Endothelial cell of umbilical vein (primary cell): ENCODE data around the gene LCN2. TPM values are rescaled to one million over a fixed set of nuclear protein-coding genes. Genes with fewer than 3 reads are reported as not detected.

Experiments
- BruUV-seq: library from RNA; stranded (reverse); fragments of 400-500 nt; replicated peaks from 2 replicates; lab custom pipeline; 2021; lab: Mats Ljungman, UMichigan
- CTCF ChIA-PET: fragments of 300-600, 350-600 bp; sonication (Branson Sonifier 250); formaldehyde crosslinking; loops from one replicate; lab custom pipeline; 2021; ENCODE audit warnings: antibody characterized with exemption, inconsistent platforms; lab: Charles Lee
- POLR2A ChIA-PET: fragments of 300-600, 350-600 bp; sonication (Branson Sonifier 250); formaldehyde crosslinking; loops from one replicate; lab custom pipeline; 2021; ENCODE audit warnings: antibody characterized with exemption, inconsistent platforms; lab: Charles Lee
- DNase-seq: peaks from one replicate; pipeline ENCODE4 v3.0.0-alpha.2; 2011; ENCODE audit warnings: low read depth, low spot score
- FAIRE-seq: peaks from 2 replicates; lab custom pipeline; 2011; peaks lifted over from hg19 to GRCh38; lab: Jason Lieb, UNC
- H2AFZ ChIP-seq: 2 replicates; pipeline ENCODE4 v1.6.0; 2012; ENCODE audit warnings: low read depth, low read length, control low read depth, inconsistent platforms
- H3K27ac ChIP-seq: 2 replicates; pipeline ENCODE4 v1.5.1; 2011; ENCODE audit warnings: low read depth, mild to moderate bottlenecking, control low read depth, low read length, moderate library complexity; ENCODE audit not compliant: insufficient read depth
- H3K27me3 ChIP-seq, 2 experiments: 2 replicates each; pipeline versions ENCODE4 v1.6.0 to v1.6.1; 2011; ENCODE audit warnings: low read length in 2 of 2, mixed read lengths in 1 of 2; ENCODE audit not compliant: control insufficient read depth in 2 of 2, insufficient read depth in 2 of 2
- H3K36me3 ChIP-seq, 2 experiments: 2 replicates in 1 of 2; 3 replicates in 1 of 2; pipeline ENCODE4 v1.5.1; 2011; ENCODE audit warnings: low read length in 2 of 2, mild to moderate bottlenecking in 1 of 2, moderate library complexity in 1 of 2; ENCODE audit not compliant: control insufficient read depth in 2 of 2, insufficient read depth in 2 of 2; ENCODE audit errors: extremely low read depth in 1 of 2
- H3K4me1 ChIP-seq: 3 replicates; pipeline ENCODE4 v1.5.1; 2011; ENCODE audit warnings: mild to moderate bottlenecking, low read length; ENCODE audit not compliant: control insufficient read depth, insufficient read depth; ENCODE audit errors: extremely low read depth
- H3K4me2 ChIP-seq: 2 replicates; pipeline ENCODE4 v1.6.1; 2011; ENCODE audit warnings: low read length, control low read depth, mixed read lengths; ENCODE audit not compliant: insufficient read depth
- H3K4me3 ChIP-seq, 3 experiments: fragments of 200-600 bp in 1 of 3; sonication (generic), shearing (Covaris generic) in 1 of 3; replicated peaks in 1 of 3; 2 replicates each; pipeline ENCODE4 v1.5.1; 2011 to 2016; ENCODE audit warnings: control low read depth in 3 of 3, low read length in 3 of 3, mild to moderate bottlenecking in 2 of 3, inconsistent platforms in 1 of 3, low read depth in 1 of 3, moderate library complexity in 1 of 3; ENCODE audit not compliant: insufficient read depth in 1 of 3
- H3K79me2 ChIP-seq: 2 replicates; pipeline ENCODE4 v1.6.0; 2012; ENCODE audit warnings: low read length, inconsistent platforms; ENCODE audit not compliant: control insufficient read depth, insufficient read depth
- H3K9ac ChIP-seq: replicated peaks from 2 replicates; pipeline ENCODE3; 2011; ENCODE audit warnings: low read length, control low read depth; ENCODE audit not compliant: insufficient read depth; ENCODE audit errors: extremely low read depth
- H3K9me1 ChIP-seq: replicated peaks from 3 replicates; pipeline ENCODE4 v1.6.0; 2011; ENCODE audit warnings: mild to moderate bottlenecking, low read length; ENCODE audit not compliant: control insufficient read depth, insufficient read depth; ENCODE audit errors: extremely low read depth
- H3K9me3 ChIP-seq: replicated peaks from 2 replicates; pipeline ENCODE4 v1.5.1; 2012; ENCODE audit warnings: low read length, inconsistent platforms; ENCODE audit not compliant: control insufficient read depth, insufficient read depth
- H4K20me1 ChIP-seq: replicated peaks from 2 replicates; pipeline ENCODE3; 2011; ENCODE audit warnings: mild to moderate bottlenecking, low read length; ENCODE audit not compliant: control insufficient read depth, insufficient read depth; ENCODE audit errors: extremely low read depth
- CTCF ChIP-seq, 2 donors: IDR thresholded peaks; 1 replicate in 1 of 2; 2 replicates in 1 of 2; pipeline ENCODE4 v1.5.1; 2011; ENCODE audit warnings: low read length in 2 of 2, mild to moderate bottlenecking in 2 of 2, moderate library complexity in 2 of 2, control low read depth in 1 of 2, inconsistent platforms in 1 of 2, low read depth in 1 of 2; ENCODE audit not compliant: insufficient read depth in 1 of 2; ENCODE audit errors: extremely low read depth in 1 of 2
- EZH2 ChIP-seq: IDR thresholded peaks from 2 replicates; pipeline ENCODE4 v1.6.1; 2012; ENCODE audit warnings: borderline replicate concordance, low read depth, mild to moderate bottlenecking, moderate library complexity, low read length, inconsistent platforms; ENCODE audit not compliant: severe bottlenecking
- FOS ChIP-seq: IDR thresholded peaks from 2 replicates; pipeline ENCODE4 v1.6.1; 2011; ENCODE audit warnings: mild to moderate bottlenecking, low read length, moderate library complexity, borderline replicate concordance; ENCODE audit not compliant: insufficient read depth
- GATA2 ChIP-seq: IDR thresholded peaks from 2 replicates; pipeline ENCODE4 v1.7.0; 2011; ENCODE audit warnings: low read depth, mild to moderate bottlenecking, moderate library complexity, mixed read lengths, low read length; ENCODE audit not compliant: insufficient read length, insufficient read depth
- JUN ChIP-seq: IDR thresholded peaks from 2 replicates; pipeline ENCODE4 v1.6.1; 2011; ENCODE audit warnings: borderline replicate concordance, low read depth; ENCODE audit not compliant: insufficient read length, insufficient read depth
- MAX ChIP-seq: IDR thresholded peaks from 2 replicates; pipeline ENCODE4 v1.6.1; 2011; ENCODE audit not compliant: insufficient read depth, insufficient read length
- MYC ChIP-seq: IDR thresholded peaks from one replicate; pipeline ENCODE4 v1.6.1; 2011; ENCODE audit warnings: mild to moderate bottlenecking, low read depth, low read length
- POLR2A ChIP-seq: IDR thresholded peaks from 2 replicates; pipeline ENCODE4 v1.6.1; 2012; ENCODE audit warnings: low read depth, mild to moderate bottlenecking, control low read depth, low read length
- POLR2AphosphoS5 ChIP-seq: IDR thresholded peaks from 2 replicates; pipeline ENCODE4 v1.6.1; 2012; ENCODE audit warnings: low read depth, mild to moderate bottlenecking, control low read depth, low read length, moderate library complexity; ENCODE audit not compliant: insufficient read depth
- dilution Hi-C: fragments of 300-500 bp; cut with MboI; formaldehyde crosslinking; loops from one replicate; pipeline ENCODE4 v1.15.0; 2019; ENCODE audit warnings: low sequenced_read_pairs; ENCODE audit not compliant: extremely low pct_ligation_motif_present
- intact Hi-C: fragments of 100-400 bp; cut with micrococcal nuclease; formaldehyde crosslinking; loops from one replicate; pipeline ENCODE4 v1.10.0; 2022
- polyA plus RNA-seq, 4 experiments: library from polyadenylated mRNA; depleted of rRNA in 3 of 4; stranded (reverse) in 3 of 4; unstranded in 1 of 4; fragments of >200 nt; gene quantifications; 2 replicates each; pipeline versions ENCODE4 v1.2.1 to v1.2.3, GENCODE V29; 2011 to 2012; ENCODE audit warnings: missing spikeins in 1 of 4
- total RNA-seq: library from RNA; stranded (reverse); gene quantifications from 2 replicates; pipeline ENCODE4 v1.2.3, GENCODE V29; 2021

The LCN2 gene
- total and polyA plus RNA-seq, 2 donors (not counting 3 experiments of a cell fraction or from before 2014, with no cell fraction given): not detected

- POLR2A ChIA-PET: interaction anchor here (0.5 kb wide), 1 partner anchor 176 kb away, joined by 3 read pairs; no protein-coding TSS in a partner anchor
- no TSS peak for BruUV-seq
- no peak for FAIRE-seq
Observed at GRCh38 chr9:128124451-128124850, 24.8 kb upstream of the LCN2 start.

More at GRCh38 chr9:128124451-128124850, 24.8 kb upstream of the LCN2 start:
- no peak overlapping the region for H3K27ac ChIP-seq
- no peak overlapping the region for H2AFZ ChIP-seq
- no peak for DNase-seq
- H3K4me2 ChIP-seq: no peak overlapping the region
- no peaks in the 10 kb centered on the region for H4K20me1 ChIP-seq
- no peak overlapping the region for H3K4me3 ChIP-seq
- peaks cover 0 to 16% of the 10 kb centered on the region in 2 experiments for H3K36me3 ChIP-seq
- H3K27me3 ChIP-seq: no peaks in the 10 kb centered on the region
- TF ChIP-seq POLR2A: no peak
- no peak for TF ChIP-seq EZH2
- TF ChIP-seq MAX: no peak
- no peak for TF ChIP-seq MYC
- TF ChIP-seq GATA2: no peak
- TF ChIP-seq POLR2AphosphoS5: no peak
- TF ChIP-seq CTCF (IDR thresholded peaks at IDR 0.05; ENCODE audit: extremely low read depth in 1 of 2, insufficient read depth in 1 of 2, low read depth in 1 of 2, low read length in 2 of 2): no peak
- no peak for TF ChIP-seq FOS
- no peak for TF ChIP-seq JUN
- intact Hi-C loops: no loop called here
- no peaks in the 10 kb centered on the region for H3K9me3 ChIP-seq
- dilution Hi-C loops: no loop called here
- H3K9ac ChIP-seq: no peak overlapping the region
- CTCF ChIA-PET: interaction anchor here (0.6 to 2.1 kb wide), 12 partner anchors 10 to 181 kb away, joined by 3 to 12 read pairs (median 4); partner anchors contain the start of genes BBLN and NAIF1
- H3K9me1 ChIP-seq: no peaks in the 10 kb centered on the region
- H3K79me2 ChIP-seq: peaks cover 11% of the 10 kb centered on the region
- peaks cover 11% of the 10 kb centered on the region for H3K4me1 ChIP-seq
